DND-41 (cell line): ENCODE results near the gene RILPL1.

Experiments used
- ATAC-seq: fragments of 200-7000 bp; cut with Tn5 transposase; 3 replicates; pipeline ENCODE4 v1.9.1; 2021; ENCODE audit warnings: low read depth; ENCODE audit not compliant: insufficient read depth
- DNase-seq: peaks from one replicate; pipeline ENCODE4 v3.0.0-alpha.2; 2020
- H2AFZ ChIP-seq: 2 replicates; pipeline ENCODE4 v1.6.0; 2012; ENCODE audit warnings: low read depth, low read length
- H3K27ac ChIP-seq: 2 replicates; pipeline ENCODE4 v1.5.1; 2012; ENCODE audit warnings: low read length, inconsistent platforms
- H3K27me3 ChIP-seq: fragments of 200-600 bp; sonication (generic); 2 replicates; pipeline ENCODE4 v1.6.0; 2012; ENCODE audit warnings: low read length, mild to moderate bottlenecking, inconsistent platforms; ENCODE audit not compliant: insufficient read depth, poor library complexity
- H3K36me3 ChIP-seq: 2 replicates; pipeline ENCODE4 v1.5.1; 2012; ENCODE audit warnings: low read length, inconsistent platforms; ENCODE audit not compliant: insufficient read depth
- H3K4me1 ChIP-seq: 2 replicates; pipeline ENCODE4 v1.5.1; 2012; ENCODE audit warnings: mild to moderate bottlenecking, low read length; ENCODE audit not compliant: insufficient read depth
- H3K4me2 ChIP-seq: 2 replicates; pipeline ENCODE4 v1.6.0; 2012; ENCODE audit warnings: mild to moderate bottlenecking, moderate library complexity, low read length, inconsistent platforms; ENCODE audit not compliant: insufficient read depth
- H3K4me3 ChIP-seq, 2 experiments: fragments of 200-600 bp in 1 of 2; shearing (Covaris generic) in 1 of 2; 2 replicates each; pipeline ENCODE4 v1.5.1; 2012 to 2016; ENCODE audit warnings: inconsistent platforms in 2 of 2, low read length in 2 of 2, mild to moderate bottlenecking in 2 of 2, low read depth in 1 of 2, moderate library complexity in 1 of 2
- H3K79me2 ChIP-seq: 2 replicates; pipeline ENCODE4 v1.6.0; 2012; ENCODE audit warnings: low read length, inconsistent platforms; ENCODE audit not compliant: insufficient read depth
- H3K9ac ChIP-seq: 2 replicates; pipeline ENCODE4 v1.6.0; 2012; ENCODE audit warnings: low read depth, mild to moderate bottlenecking, inconsistent platforms, low read length, moderate library complexity
- H3K9me3 ChIP-seq: 2 replicates; pipeline ENCODE4 v1.5.1; 2012; ENCODE audit warnings: low read length, moderate library complexity, mild to moderate bottlenecking, inconsistent platforms; ENCODE audit not compliant: insufficient read depth, severe bottlenecking
- H4K20me1 ChIP-seq: 2 replicates; pipeline ENCODE4 v1.6.0; 2012; ENCODE audit warnings: low read length; ENCODE audit not compliant: insufficient read depth
- CTCF ChIP-seq: IDR thresholded peaks from 2 replicates; pipeline ENCODE4 v1.5.1; 2012; ENCODE audit warnings: borderline replicate concordance, low read length, moderate library complexity, mild to moderate bottlenecking; ENCODE audit not compliant: poor library complexity, severe bottlenecking; ENCODE audit errors: extremely low read depth
- EZH2 ChIP-seq: IDR thresholded peaks from 3 replicates; pipeline ENCODE4 v1.6.1; 2012; ENCODE audit warnings: borderline replicate concordance, low read depth, mild to moderate bottlenecking, moderate library complexity, low read length, inconsistent platforms; ENCODE audit not compliant: severe bottlenecking

The RILPL1 gene

GRCh38 chr12:123478762-123479161 is 54.8 kb downstream of the RILPL1 start:
- Histone ChIP-seq H3K36me3 (0 out of 2 replicates have a peak, but pooled peaks cover 5% of the 10 kb centered on the region), H3K4me2 (no peak overlapping the region), H4K20me1 (no peaks in the 10 kb centered on the region), H3K9me3 (no peaks in the 10 kb centered on the region), H3K27ac (no peak overlapping the region), H3K79me2 (no peaks in the 10 kb centered on the region), H3K9ac (no peak overlapping the region), H3K4me3 (no peak overlapping the region), H3K4me1 (peaks cover 9% of the 10 kb centered on the region), H2AFZ (no peak overlapping the region), H3K27me3 (no peaks in the 10 kb centered on the region)
- TF ChIP-seq CTCF (no peak), EZH2 (no peak)
- ATAC-seq (no peak), DNase-seq (no peak)

- DNase-seq (no peak), ATAC-seq (no peak)
- no peaks in the 10 kb centered on the region for H4K20me1 ChIP-seq
- no peak overlapping the region for H3K4me3 ChIP-seq
- no peak overlapping the region for H3K4me2 ChIP-seq
- H3K9me3 ChIP-seq = no peaks in the 10 kb centered on the region
- H3K4me1 ChIP-seq = peaks cover 2% of the 10 kb centered on the region; the same call in 1 of the 2 replicates
- 0 out of 2 replicates have a peak, but pooled peaks cover 5% of the 10 kb centered on the region for H3K36me3 ChIP-seq
- H3K79me2 ChIP-seq = no peaks in the 10 kb centered on the region
- no peaks in the 10 kb centered on the region for H3K27me3 ChIP-seq
- no peak overlapping the region for H3K9ac ChIP-seq
- H3K27ac ChIP-seq = no peak overlapping the region
- no peak for TF ChIP-seq EZH2
- no peak for TF ChIP-seq CTCF
- no peak overlapping the region for H2AFZ ChIP-seq
Observed at GRCh38 chr12:123478069-123478468, 55.5 kb downstream of the RILPL1 start.

- Histone ChIP-seq H2AFZ (no peak overlapping the region), H3K4me1 (no peaks in the 10 kb centered on the region), H3K36me3 (peaks cover 25% of the 10 kb centered on the region), H3K4me2 (no peak overlapping the region), H4K20me1 (no peaks in the 10 kb centered on the region), H3K9me3 (no peaks in the 10 kb centered on the region), H3K27ac (no peak overlapping the region), H3K27me3 (no peaks in the 10 kb centered on the region), H3K4me3 (no peak overlapping the region), H3K9ac (no peak overlapping the region), H3K79me2 (no peaks in the 10 kb centered on the region)
- DNase-seq (no peak), ATAC-seq (no peak)
- no peak for TF ChIP-seq CTCF
Observed at GRCh38 chr12:123475246-123475703, 58.2 kb downstream of the RILPL1 start.
